Smooth muscle cell (in vitro differentiated cells): ENCODE results near the gene SLC5A11. TPM values are rescaled to one million over a fixed set of nuclear protein-coding genes. Genes with fewer than 3 reads are reported as not detected.
"Not testable (repeated sequence)": the region's sequence is repeated elsewhere in the genome, so short reads cannot be mapped to it uniquely, and the experiment has no call there.

Experiments
- DNase-seq: peaks from one replicate; lab custom pipeline; 2025; ENCODE audit not compliant: unreplicated experiment; lab: John Stamatoyannopoulos, UW
- H2AFZ ChIP-seq: fragments of 200-600 bp; sonication (generic); 2 replicates; pipeline ENCODE4 v1.6.0; 2016; ENCODE audit warnings: antibody characterized with exemption, low read depth, mild to moderate bottlenecking
- H3F3A ChIP-seq: fragments of 200-600 bp; sonication (generic); 2 replicates; pipeline ENCODE4 v1.6.0; 2017; ENCODE audit warnings: antibody characterized with exemption, low read depth
- H3K27ac ChIP-seq: fragments of 200-600 bp; sonication (generic); 2 replicates; pipeline ENCODE4 v1.5.1; 2016; ENCODE audit warnings: low read depth, mild to moderate bottlenecking
- H3K27me3 ChIP-seq: fragments of 200-600 bp; sonication (generic); 2 replicates; pipeline ENCODE4 v1.6.1; 2016; ENCODE audit warnings: low read depth, mild to moderate bottlenecking
- H3K36me3 ChIP-seq: fragments of 200-600 bp; sonication (generic); 2 replicates; pipeline ENCODE4 v1.5.1; 2016; ENCODE audit warnings: low read depth
- H3K4me1 ChIP-seq: fragments of 200-600 bp; sonication (generic); 2 replicates; pipeline ENCODE4 v1.5.1; 2016; ENCODE audit warnings: low read depth
- H3K4me2 ChIP-seq: fragments of 200-600 bp; sonication (generic); 2 replicates; pipeline ENCODE4 v1.6.0; 2016; ENCODE audit warnings: mild to moderate bottlenecking
- H3K4me3 ChIP-seq: fragments of 200-600 bp; sonication (generic); 2 replicates; pipeline ENCODE4 v1.5.1; 2016; ENCODE audit warnings: mild to moderate bottlenecking
- H3K79me2 ChIP-seq: fragments of 200-600 bp; sonication (generic); 2 replicates; pipeline ENCODE4 v1.6.0; 2016; ENCODE audit warnings: low read depth, mild to moderate bottlenecking
- H3K9ac ChIP-seq: fragments of 200-600 bp; sonication (generic); 2 replicates; pipeline ENCODE4 v1.6.0; 2016; ENCODE audit warnings: low read depth
- H3K9me3 ChIP-seq: fragments of 200-600 bp; sonication (generic); replicated peaks from 2 replicates; pipeline ENCODE4 v1.5.1; 2016; ENCODE audit warnings: low read depth
- H4K20me1 ChIP-seq: fragments of 200-600 bp; sonication (generic); 2 replicates; pipeline ENCODE4 v1.6.0; 2016; ENCODE audit warnings: low read depth
- CTCF ChIP-seq: fragments of 200-600 bp; sonication (generic); IDR thresholded peaks from 2 replicates; pipeline ENCODE4 v1.5.1; 2017; ENCODE audit warnings: borderline replicate concordance, mild to moderate bottlenecking, antibody characterized with exemption; ENCODE audit not compliant: insufficient read depth, poor library complexity, severe bottlenecking
- WGBS: methylation state at CpG from one replicate; pipeline ENCODE4 v1.1.7; 2016; ENCODE audit warnings: low lambda C conversion rate; 5-methylcytosine and 5-hydroxymethylcytosine counted together
- polyA plus RNA-seq: library from polyadenylated mRNA; unstranded; fragments of >200 nt; fragmentation: Nextera tagmentation; extraction: Ambion mirVana; gene quantifications from 2 replicates; pipeline ENCODE4 v1.2.1, GENCODE V29; 2016
- total RNA-seq: library from RNA; depleted of rRNA; stranded (reverse); fragments of >200 nt; gene quantifications from 2 replicates; pipeline ENCODE4 v1.2.3, GENCODE V29; 2014

Gene SLC5A11
- total and polyA plus RNA-seq, 2 experiments from 2014 or later = not detected

- Histone ChIP-seq H3K4me3 (no peak overlapping the region), H3K4me1 (no peaks in the 10 kb centered on the region), H2AFZ (no peak overlapping the region), H3K9me3 (no peaks in the 10 kb centered on the region), H3K4me2 (no peak overlapping the region), H3K36me3 (no peaks in the 10 kb centered on the region), H3K27ac (no peak overlapping the region), H3F3A (no peaks in the 10 kb centered on the region), H3K9ac (no peak overlapping the region), H4K20me1 (no peaks in the 10 kb centered on the region), H3K27me3 (peaks cover 14% of the 10 kb centered on the region), H3K79me2 (no peaks in the 10 kb centered on the region)
- no peak for DNase-seq
- 95% methylated on average over 13 of the region's 13 CpGs for WGBS
- no peak for TF ChIP-seq CTCF
These were observed 45.0 kb downstream of the SLC5A11 start for GRCh38 chr16:24890746-24891145.

DNA sequence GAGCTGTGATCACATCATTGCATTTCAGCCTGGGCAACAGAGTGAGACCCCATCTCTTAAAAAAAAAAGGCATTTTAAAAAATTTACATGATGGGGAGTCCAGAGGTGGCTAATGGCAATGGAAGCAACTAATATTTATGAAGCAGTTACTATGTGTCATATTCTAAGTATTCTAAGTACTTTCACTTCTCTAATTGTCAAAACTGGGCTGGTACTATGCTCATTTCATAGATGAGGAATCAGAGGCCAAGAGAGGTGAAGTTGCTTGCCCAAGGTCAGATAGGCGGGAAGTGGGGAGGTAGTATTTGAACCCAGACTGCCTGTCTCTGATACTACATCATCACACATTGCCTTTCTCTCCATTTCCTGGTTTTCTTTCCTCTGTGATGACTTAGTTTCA is 50.7 kb downstream of the SLC5A11 start:
- Histone ChIP-seq H3K79me2 (no peaks in the 10 kb centered on the region), H3K9me3 (no peaks in the 10 kb centered on the region), H3K27ac (no peak overlapping the region), H4K20me1 (no peaks in the 10 kb centered on the region), H3K4me1 (no peaks in the 10 kb centered on the region), H3K4me2 (no peak overlapping the region), H3K27me3 (peaks cover 6% of the 10 kb centered on the region), H3K4me3 (no peak overlapping the region), H3F3A (no peaks in the 10 kb centered on the region), H3K9ac (no peak overlapping the region), H2AFZ (no peak overlapping the region), H3K36me3 (no peaks in the 10 kb centered on the region)
- TF ChIP-seq CTCF = no peak
- no peak for DNase-seq
- 86% methylated on average over 1 of the region's 1 CpG for WGBS

DNA sequence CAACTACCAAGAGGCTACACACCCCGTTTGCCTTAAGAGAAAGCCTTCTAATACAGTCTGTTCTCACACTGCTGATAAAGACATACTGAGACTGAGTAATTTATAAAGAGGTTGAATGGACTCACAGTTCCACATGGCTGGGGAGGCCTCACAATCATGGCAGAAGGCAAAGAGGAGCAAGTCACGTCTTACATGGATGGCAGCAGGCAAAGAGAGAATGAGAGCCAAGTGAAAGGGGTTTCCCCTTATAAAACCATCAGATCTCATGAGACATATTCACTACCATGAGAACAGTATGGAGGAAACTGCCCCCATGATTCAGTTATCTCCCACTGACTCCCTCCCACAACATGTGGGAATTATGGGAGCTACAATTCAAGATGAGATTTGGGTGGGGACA is 51.8 kb downstream of the SLC5A11 start:
- not testable (repeated sequence) for H3K9ac ChIP-seq, H3F3A ChIP-seq, H3K79me2 ChIP-seq, H3K27me3 ChIP-seq, DNase-seq, H2AFZ ChIP-seq, H3K4me1 ChIP-seq, H3K4me3 ChIP-seq, H3K27ac ChIP-seq, H4K20me1 ChIP-seq, H3K36me3 ChIP-seq, H3K4me2 ChIP-seq, H3K9me3 ChIP-seq
- 80% methylated on average over 2 of the region's 2 CpGs for WGBS

GRCh38 chr16:24900230-24900629 is 54.5 kb downstream of the SLC5A11 start:
- Histone ChIP-seq H3K9me3 (no peaks in the 10 kb centered on the region), H3K9ac (no peak overlapping the region), H3K36me3 (no peaks in the 10 kb centered on the region), H2AFZ (no peak overlapping the region), H3K27ac (no peak overlapping the region), H3K4me3 (no peak overlapping the region), H3F3A (no peaks in the 10 kb centered on the region), H3K4me1 (no peaks in the 10 kb centered on the region), H3K4me2 (no peak overlapping the region), H4K20me1 (no peaks in the 10 kb centered on the region), H3K27me3 (peaks cover 5% of the 10 kb centered on the region), H3K79me2 (no peaks in the 10 kb centered on the region)
- TF ChIP-seq CTCF = no peak
- DNase-seq = no peak
